NCI-H1105 (cell line): Measurements from ENCODE around the gene SLC17A9.

Experiments used
- DNase-seq: peaks from one replicate; lab custom pipeline; 2025; lab: John Stamatoyannopoulos, UW

SLC17A9 gene

GRCh38 chr20:62982124-62983075 is 29.9 kb downstream of the SLC17A9 start:
- no peak for DNase-seq

- DNase-seq, result no peak
Measured at GRCh38 chr20:62983210-62983609, 30.7 kb downstream of the SLC17A9 start.

DNA sequence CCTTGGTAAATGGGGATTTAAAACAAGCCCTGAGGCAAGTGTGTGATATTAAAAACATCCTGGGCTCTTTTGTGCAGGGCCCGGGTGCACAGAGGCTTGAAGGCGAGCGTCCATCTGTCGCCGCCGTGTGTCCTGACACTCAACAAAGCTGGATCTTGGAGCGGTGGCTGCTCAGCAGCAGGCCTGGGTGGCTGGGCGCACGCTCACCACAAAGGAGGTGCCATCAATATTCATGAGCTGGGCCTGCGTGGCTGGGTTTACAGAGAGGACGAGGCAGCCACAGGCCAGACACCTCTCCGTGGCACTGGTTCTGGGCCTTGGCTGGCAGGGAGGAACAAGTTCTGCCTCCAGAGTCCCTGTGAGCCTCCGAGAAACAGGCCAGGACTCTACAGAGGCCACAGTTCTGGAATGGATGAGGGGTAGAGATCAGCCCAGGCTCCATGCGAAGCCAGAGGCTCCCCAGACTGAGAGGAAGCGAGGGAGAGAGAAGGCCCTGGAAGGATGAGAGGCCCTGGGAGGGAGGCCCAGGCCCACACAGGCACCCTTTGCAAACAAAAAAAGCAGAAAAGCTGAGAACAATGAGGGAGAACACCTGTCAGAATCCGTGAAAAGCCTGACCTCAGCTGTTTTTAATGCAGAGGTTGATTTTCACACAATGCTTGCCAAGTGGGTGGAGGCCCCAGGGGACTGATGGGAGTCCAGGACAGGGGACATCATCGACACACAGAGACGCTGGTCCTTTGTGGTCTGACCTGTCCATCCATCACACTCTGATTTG is 32.3 kb downstream of the SLC17A9 start:
- DNase-seq, result peak; percentile 60

DNA sequence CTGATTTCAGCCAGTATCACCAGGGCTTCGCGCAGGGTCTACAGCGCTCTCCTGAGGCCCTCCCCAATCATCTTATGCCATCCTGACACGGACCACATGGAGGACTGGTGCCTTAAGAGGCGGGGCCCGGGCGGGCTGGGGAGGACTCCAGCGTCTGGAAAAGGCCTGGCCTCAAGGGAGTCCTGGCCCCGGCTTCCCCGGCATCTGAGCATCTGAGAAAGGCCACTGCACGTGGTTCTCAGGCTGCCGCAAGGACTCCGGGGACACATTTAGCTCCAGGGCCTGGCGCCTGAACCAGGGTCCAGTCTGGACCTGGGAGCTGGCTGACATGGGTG is 32.9 kb downstream of the SLC17A9 start:
- no peak for DNase-seq

- no peak for DNase-seq
Measured at GRCh38 chr20:62986257-62986800, 33.8 kb downstream of the SLC17A9 start.

GRCh38 chr20:62987114-62987513 is 34.6 kb downstream of the SLC17A9 start:
- no peak for DNase-seq

- DNase-seq, result no peak
Measured at GRCh38 chr20:62989201-62989601, 36.7 kb downstream of the SLC17A9 start.

- no peak for DNase-seq
Measured at GRCh38 chr20:62990306-62990825, 37.9 kb downstream of the SLC17A9 start.

GRCh38 chr20:62991196-62991807 is 38.8 kb downstream of the SLC17A9 start:
- no peak for DNase-seq

GRCh38 chr20:62991863-62992262 is 39.4 kb downstream of the SLC17A9 start:
- no peak for DNase-seq

- DNase-seq, result no peak
Measured at GRCh38 chr20:62993856-62994494, 41.5 kb downstream of the SLC17A9 start.

GRCh38 chr20:62994869-62995281 is 42.4 kb downstream of the SLC17A9 start:
- DNase-seq, result no peak

DNA sequence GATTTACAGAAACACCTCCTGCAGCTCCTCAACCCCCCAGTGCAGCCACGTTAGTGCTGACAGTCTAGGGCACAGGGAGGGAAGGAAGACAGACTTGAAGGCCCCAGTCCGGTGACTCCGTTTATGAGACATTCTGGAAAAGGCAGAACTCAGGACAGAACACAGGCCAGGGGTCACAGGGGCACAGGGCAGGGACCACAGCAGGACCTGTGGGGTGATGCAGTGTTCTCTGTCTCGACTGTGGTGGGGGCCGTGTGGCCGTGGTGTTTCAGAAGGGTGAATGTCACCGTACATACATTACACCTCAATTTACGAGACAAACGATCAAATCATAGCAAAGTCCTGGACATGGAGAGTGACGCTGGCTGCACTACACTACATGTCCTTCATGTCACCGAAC is 43.0 kb downstream of the SLC17A9 start:
- DNase-seq, result no peak

DNA sequence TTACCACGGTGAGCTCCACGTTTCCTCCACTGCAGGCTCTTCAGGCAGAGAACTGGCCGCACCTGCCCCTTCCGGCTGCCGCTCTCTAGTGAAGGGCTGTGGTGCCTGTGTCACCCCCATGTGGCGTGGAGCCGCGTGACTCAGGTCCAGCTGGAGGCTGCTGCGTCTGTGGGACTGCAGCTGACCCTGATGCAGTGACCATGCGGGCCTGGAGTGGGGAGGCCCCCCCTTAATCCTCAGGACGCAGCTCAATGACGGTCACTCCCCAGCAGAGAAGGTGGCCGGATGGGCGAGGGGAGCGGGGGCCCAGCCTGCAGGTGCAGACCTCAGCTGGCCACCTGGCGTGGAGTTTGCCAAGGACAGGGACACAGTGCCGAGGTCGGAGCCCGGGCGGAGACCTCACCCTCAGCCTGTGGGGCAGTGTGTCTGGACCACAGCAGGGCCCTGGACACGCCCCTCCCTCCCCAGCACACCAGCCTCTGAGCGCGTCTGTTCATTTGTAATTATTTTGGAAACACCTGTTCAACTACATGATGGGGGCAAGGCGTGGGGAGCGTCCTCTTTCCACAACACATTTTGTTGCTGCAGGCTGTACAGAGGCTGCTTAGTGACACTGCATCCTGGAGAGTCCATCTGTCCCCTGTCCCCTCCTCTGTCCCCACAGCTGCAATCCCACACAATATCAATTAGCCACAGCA is 43.5 kb downstream of the SLC17A9 start:
- DNase-seq, result no peak

GRCh38 chr20:62996596-62996982 is 44.1 kb downstream of the SLC17A9 start:
- DNase-seq, result no peak

GRCh38 chr20:62997417-62998035 is 45.0 kb downstream of the SLC17A9 start:
- no peak for DNase-seq

DNA sequence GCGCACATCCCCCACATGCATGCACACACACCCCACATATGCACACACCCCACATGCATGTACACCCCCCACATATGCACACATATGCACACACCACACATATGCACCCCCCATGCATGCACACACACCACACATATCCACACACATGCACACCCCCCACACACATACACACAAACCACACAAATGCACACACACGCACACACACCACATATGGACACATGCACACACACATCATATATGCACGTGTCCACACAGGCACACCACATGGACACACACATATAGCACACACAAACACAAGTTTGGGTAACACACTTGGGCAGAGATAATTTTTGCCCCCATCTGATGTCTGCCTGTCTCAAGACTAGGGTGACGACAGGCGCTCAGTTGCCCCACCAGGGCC is 45.9 kb downstream of the SLC17A9 start:
- no peak for DNase-seq

DNA sequence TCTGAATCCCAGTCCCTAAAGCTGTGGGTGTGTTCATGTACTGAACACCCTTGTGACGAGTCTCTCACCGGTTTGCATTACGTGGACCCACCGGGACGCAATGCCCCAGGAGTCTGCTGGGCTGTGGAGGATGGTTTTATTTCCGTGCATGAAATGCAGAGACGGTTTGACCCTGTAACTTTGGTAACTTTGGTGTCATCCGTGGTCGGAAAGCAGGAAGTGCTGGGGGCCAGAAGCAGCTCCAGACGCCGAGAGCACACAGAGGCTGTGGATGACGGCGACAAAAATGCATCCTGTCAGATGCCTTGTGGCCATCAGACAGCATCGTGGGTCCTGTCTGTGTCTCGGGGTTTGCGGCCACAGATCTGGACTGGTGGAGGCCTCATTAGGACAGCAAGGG is 47.1 kb downstream of the SLC17A9 start:
- DNase-seq, result no peak

DNA sequence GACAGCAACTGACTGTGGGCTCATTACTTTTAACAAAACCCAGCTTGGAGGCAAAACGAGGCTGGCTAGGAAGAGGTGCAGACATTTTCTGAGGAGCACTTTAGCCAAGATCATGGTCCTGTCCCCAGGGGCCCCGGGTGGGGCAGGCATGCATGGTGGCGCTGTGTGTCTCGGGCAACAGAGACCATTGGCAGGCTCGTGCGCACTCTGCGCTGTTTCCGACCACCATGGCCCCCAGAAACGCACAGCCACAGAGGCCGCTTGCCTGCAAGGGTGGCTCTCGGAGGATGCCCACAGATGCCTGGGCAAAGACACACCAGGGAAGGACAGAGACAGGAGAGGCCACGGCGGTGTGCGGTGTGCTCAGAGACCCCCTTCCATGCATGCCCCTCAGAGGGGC is 47.5 kb downstream of the SLC17A9 start:
- DNase-seq, result no peak

- no peak for DNase-seq
Measured at GRCh38 chr20:63000958-63001357, 48.4 kb downstream of the SLC17A9 start.

DNA sequence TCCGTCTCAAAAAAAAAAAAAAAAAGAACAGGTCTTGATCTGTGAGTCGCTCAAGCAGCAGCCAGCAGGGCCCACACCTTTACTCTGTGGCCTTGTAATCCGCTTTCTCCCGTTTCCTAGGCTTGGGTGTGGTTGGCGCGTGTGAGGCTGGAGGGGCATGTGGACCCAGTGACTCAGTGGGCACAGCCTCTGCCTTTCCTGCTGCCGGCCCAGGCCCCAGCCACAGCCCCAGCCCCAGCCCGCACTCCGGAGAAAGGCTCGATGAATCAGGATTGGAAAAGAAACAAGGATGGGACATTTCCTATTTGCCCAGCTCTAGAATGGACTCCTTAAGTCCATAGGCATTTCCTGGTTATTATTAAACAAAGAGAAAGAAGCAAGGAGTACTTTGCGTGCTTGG is 50.0 kb downstream of the SLC17A9 start:
- DNase-seq, result no peak
